ENCODE results near the gene CCRL2.

Gene CCRL2

DNA sequence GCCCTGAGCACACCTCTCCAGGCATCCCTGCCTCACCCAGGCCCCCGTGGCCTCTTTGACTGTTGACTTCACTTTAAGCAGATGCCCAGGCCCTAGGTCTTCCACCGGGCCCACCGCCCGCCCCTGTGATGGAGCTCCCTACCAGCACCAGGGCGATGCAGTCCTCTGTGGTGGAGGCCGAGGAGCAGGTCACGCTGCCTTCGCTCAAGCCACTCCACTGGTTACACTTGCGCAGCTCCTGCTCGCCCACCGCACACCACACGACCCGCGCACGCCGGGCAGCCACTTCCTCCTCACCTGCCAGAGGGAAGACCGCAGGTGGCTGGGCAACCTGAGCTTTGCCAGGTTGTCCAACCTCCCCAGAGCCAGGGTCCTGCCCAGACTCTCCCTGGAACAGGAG, 41.7 kb downstream of the CCRL2 start:
- DNase-seq (ENCODE audit: low read depth, low spot score) = no peak
- no peak overlapping the region for H3K4me3 ChIP-seq (ENCODE audit: low read length)

DNA sequence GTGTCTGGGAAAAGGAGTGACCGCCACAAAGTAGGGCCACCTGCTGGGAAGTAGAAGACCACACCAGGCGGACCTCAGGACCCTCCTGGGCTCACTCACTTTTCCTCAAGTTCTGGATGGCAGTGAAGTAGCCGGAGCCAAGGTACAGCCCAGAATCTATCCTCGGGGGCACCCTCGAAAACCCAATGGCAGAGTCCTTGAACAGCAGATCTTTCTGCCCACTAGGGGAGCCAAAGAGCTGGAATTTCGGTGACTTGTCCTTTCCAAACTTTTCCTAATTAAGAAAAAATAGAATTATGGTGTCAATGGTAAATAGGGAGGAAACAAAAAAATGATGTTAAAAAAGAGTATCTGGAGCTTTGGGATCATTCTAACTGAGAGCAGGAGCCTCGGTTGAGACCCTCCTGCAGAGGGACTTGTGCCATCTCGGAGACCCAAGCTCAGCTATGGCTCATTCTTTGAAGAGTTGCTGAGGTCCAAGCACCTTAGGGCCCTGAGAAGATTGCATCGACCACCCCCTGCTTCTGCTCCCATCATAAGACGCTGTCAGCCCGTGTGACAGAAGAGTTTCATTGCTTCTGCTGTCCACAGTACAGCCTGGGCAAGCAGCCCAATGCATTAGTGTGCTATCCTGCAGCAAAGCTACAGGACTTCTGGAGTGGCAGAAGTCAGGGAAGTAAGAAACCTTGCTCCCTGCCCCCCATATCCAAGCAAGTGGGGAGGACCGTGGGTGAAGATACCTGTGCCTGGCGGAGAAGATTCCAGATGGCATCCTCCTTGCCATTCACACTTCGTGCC, 42.9 kb downstream of the CCRL2 start:
- DNase-seq (ENCODE audit: low read depth, low spot score) = no peak
- no peak overlapping the region for H3K4me3 ChIP-seq (ENCODE audit: low read length)

DNA sequence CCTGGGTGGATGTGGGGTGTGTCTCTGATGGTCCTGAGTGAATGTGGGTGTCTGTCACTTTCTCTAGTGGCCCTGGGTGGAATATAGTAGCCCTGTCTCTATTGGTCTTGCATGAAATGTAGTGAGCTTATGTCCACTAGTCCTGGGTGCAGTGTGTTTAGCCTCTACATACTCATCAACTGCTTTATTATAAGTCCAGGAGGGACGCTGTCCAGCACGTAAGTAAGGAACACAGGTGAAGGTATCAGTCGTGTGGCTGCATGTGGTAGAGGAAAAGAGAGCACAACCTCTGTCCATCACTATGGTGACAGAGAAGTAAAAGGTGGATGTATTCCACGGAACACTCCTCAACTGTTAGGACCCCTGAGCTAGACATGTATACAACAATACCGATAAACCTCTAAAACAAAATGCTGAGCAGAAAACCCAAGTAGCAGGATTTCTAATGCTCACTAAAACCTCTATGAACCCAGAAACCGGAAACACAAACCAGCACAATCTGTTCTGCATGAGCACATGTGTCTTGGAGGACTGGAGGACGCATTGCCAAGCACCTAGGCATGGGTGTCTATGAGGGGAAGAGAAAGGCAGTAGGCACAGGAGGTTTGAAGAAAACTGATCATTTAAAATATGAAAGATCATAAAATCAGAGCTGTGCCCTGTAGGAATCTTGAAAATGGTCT, 46.6 kb downstream of the CCRL2 start:
- no peak overlapping the region for H3K4me3 ChIP-seq (ENCODE audit: low read length)
- DNase-seq (ENCODE audit: low read depth, low spot score) = peak; percentile 53

DNA sequence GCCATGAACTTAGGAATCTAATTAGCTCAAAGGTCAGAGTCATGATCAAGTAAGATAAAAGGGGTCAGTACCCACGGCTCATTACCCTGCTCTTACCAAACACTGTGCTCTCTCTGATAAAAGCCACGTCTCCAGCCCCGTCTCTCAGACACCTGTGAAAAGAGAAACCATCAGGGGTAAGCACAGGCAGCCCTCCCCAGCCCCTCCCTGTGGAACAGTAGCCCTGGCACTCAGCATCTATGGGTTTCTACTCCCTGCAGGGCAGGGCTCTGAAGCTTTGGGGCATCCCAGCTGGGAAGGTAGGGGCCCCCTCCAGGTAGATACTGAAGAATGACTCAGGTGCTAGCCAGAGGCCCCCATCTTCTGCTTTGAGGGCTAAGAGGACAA, 47.1 kb downstream of the CCRL2 start:
- no peak for DNase-seq (ENCODE audit: low read depth, low spot score)
- no peak overlapping the region for H3K4me3 ChIP-seq (ENCODE audit: low read length)

DNA sequence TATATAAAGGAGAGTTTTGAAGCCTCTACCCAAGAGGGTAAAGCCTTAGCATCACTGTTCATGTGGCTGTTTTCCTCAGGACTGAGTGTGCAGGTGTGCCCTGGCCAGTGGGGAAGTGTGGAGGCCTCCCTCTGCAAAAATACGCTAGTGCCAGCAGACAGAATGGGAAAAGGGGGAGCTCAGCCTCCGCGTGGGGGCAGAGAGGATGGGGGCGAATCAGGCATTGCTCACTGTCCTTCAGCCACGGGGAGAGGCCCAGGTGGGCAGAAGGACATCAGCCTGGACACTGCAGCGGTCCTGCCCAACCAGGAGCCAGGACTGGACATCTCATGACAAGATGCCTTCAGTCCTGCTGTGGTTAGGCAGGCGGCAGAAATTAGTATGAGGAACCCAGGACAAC, 47.5 kb downstream of the CCRL2 start:
- no peak for DNase-seq (ENCODE audit: low read depth, low spot score)
- H3K4me3 ChIP-seq (ENCODE audit: low read length) = no peak overlapping the region

DNA sequence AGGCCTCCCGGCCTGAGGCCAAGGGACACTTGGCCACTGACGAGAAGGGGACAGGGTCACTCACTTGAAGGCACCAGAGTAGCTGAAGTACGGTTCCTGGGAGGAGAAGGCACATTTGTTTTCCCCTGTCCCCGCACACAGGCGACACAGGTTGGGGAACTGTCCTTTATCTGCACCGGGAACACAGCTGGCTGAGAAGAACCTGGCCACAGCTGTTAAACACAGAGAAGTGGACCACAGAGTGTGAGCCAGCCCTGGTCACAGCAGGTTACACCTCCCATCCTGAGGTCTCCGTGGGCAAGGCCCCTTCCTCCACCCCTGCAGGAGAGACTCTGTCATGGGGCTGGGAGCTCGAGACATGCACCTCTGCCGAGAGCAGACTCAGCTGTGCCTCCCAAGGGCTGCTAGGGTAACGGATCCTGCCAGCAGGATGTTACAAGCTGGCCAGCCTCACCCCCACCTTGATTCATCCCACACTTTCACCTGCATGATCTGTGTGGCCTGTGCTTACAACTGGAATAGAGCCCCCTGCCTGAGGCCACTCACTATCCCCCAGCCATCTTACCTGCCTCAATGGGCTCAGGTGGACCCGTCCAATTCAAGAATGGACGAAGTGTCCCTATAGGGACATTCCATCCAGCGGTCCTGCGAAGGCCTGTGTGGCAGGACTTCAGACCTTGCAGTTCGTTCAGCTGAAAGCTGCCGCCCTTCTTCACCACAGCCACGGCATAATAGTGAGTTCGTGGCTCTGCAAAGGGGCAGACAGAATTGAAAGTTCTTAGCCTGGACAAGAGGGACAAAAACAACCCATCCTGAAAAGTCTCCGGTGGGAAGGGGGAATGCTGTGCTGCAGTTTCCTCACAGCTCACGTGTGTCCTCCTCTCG, 48.4 kb downstream of the CCRL2 start:
- DNase-seq (ENCODE audit: low read depth, low spot score) = no peak
- H3K4me3 ChIP-seq (ENCODE audit: low read length) = no peak overlapping the region

DNA sequence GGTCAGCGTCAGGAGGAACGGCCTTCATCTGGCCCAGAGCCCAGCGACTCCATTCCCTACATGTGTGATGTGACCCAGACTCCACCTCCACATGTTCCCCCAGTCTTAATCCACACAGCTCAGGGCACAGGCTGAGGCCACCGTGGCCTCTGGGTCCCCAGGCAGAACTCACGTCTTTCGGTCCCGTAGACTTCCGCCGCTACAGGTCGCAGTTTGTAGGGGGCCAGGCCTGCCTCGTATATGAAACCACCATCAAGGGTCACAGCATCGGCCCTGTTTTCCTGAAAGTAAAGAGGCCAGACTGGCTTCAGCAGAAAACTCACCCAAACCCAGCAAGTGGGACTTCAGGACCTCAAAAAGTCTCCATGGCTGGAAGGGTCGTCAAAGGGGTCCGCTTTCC, 49.1 kb downstream of the CCRL2 start:
- DNase-seq (ENCODE audit: low read depth, low spot score) = no peak
- H3K4me3 ChIP-seq (ENCODE audit: low read length) = no peak overlapping the region
